ENCODE data around the gene SLCO3A1.
"Not testable (repeated sequence)": the region's sequence is repeated elsewhere in the genome, so short reads cannot be mapped to it uniquely, and the experiment has no call there.

The SLCO3A1 gene

GRCh38 chr15:91952216-91952615 lies 98.7 kb downstream of the SLCO3A1 start:
- H3K4me3 ChIP-seq (ENCODE audit: low read depth, low read length) = no peak overlapping the region
- DNase-seq (ENCODE audit: low read depth) = no peak
- TF ChIP-seq CTCF (IDR thresholded peaks at IDR 0.05; ENCODE audit: low read depth, low read length, missing control alignments) = no peak

DNA sequence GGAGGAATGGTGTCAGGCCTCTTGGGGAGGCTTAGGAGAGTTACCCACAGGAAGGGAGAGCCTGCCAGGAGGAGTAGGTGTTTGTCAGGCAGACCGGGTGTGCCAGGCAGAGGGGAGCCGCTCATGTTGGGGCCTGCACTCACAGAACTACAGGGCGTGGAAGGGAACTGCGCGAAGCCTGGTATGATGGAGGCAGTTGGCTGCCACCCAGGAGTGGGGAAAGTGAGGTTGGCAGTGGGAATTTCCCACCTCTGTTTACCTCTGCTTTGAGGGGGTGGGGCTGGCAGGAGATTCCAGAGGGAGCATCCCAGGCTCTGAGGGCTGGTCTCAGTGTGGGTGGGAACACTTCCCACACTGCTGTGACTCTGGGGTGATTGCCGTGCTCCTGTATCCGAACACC lies 99.9 kb downstream of the SLCO3A1 start:
- DNase-seq (ENCODE audit: low read depth) = no peak
- no peak overlapping the region for H3K4me3 ChIP-seq (ENCODE audit: low read depth, low read length)
- no peak for TF ChIP-seq CTCF (IDR thresholded peaks at IDR 0.05; ENCODE audit: low read depth, low read length, missing control alignments)

DNA sequence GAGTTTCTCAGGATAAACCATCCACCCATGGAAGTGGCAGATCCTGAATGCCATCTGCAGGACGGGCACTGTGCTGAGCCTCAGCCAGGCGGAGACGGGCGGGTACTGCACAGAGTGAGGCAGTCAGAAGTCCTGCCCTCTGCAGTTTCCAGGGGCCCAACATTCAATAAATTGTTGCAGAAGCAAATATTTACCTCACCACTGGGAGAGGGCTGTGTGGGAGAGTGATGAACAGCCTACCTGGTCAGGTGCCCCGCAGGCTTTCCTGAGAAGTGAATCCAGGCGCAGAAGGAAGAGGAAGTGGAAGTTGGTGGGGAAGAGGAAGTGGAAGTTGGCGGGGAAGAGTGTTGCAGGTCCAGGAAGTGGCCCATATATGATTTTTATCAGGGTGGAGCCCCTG lies 100.8 kb downstream of the SLCO3A1 start:
- H3K4me3 ChIP-seq (ENCODE audit: low read depth, low read length) = no peak overlapping the region
- no peak for DNase-seq (ENCODE audit: low read depth)
- no peak for TF ChIP-seq CTCF (IDR thresholded peaks at IDR 0.05; ENCODE audit: low read depth, low read length, missing control alignments)

- no peak overlapping the region for H3K4me3 ChIP-seq (ENCODE audit: low read depth, low read length)
- no peak for DNase-seq (ENCODE audit: low read depth)
- no peak for TF ChIP-seq CTCF (IDR thresholded peaks at IDR 0.05; ENCODE audit: low read depth, low read length, missing control alignments)
Observed at GRCh38 chr15:91956026-91956723, 102.7 kb downstream of the SLCO3A1 start.

DNA sequence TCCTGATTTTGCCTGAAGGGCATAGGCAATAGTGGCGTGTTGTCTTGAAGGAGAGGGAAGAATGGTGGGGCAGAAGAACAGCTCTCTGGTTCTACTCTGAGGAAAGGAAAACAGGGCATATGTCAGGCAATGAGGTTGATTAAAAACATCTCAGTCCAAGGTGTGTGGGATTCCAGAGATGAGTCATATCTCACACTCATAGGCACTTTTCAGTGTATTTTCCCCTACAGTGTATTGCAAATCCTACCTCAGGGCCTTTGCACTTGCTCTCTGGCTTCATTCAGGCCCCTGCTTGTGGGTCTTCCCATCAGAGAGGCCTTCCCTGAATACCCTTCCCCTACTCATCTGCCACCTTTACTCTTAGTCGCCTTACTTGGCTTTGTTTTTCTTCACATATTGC lies 107.8 kb downstream of the SLCO3A1 start:
- no peak for TF ChIP-seq CTCF (IDR thresholded peaks at IDR 0.05; ENCODE audit: low read depth, low read length, missing control alignments)
- H3K4me3 ChIP-seq (ENCODE audit: low read depth, low read length) = no peak overlapping the region
- DNase-seq (ENCODE audit: low read depth) = no peak

GRCh38 chr15:91963747-91964146 lies 110.2 kb downstream of the SLCO3A1 start:
- not testable (repeated sequence) for DNase-seq (ENCODE audit: low read depth); H3K4me3 ChIP-seq (ENCODE audit: low read depth, low read length)

GRCh38 chr15:91965501-91966193 lies 112.1 kb downstream of the SLCO3A1 start:
- no peak for DNase-seq (ENCODE audit: low read depth)
- no peak overlapping the region for H3K4me3 ChIP-seq (ENCODE audit: low read depth, low read length)
- TF ChIP-seq CTCF (IDR thresholded peaks at IDR 0.05; ENCODE audit: low read depth, low read length, missing control alignments) = no peak
